HepG2 (cell line): Measurements from ENCODE around the gene PCBP4. TPM values are rescaled to one million over a fixed set of nuclear protein-coding genes. Genes with fewer than 3 reads are reported as not detected.

Source experiments
- CENPBD1 ChIP-seq: sonication (generic); formaldehyde crosslinking; IDR thresholded peaks from 2 replicates; pipeline ENCODE4 v1.8.0; 2022; ENCODE audit warnings: missing genetic modification reagents, low read depth, mild to moderate bottlenecking, borderline replicate concordance
- E2F2 ChIP-seq: sonication (generic); formaldehyde crosslinking; IDR thresholded peaks from 2 replicates; pipeline ENCODE4 v1.4.0; 2020; ENCODE audit warnings: missing genetic modification reagents, borderline replicate concordance
- NCOA2 ChIP-seq: sonication (generic); formaldehyde crosslinking; IDR thresholded peaks from 2 replicates; pipeline ENCODE4 v1.8.0; 2022; ENCODE audit warnings: inconsistent platforms
- REST ChIP-seq, 2 experiments: IDR thresholded peaks; 2 replicates each; pipeline ENCODE4 v1.6.1; 2011 to 2012; ENCODE audit warnings: low read length in 2 of 2, borderline replicate concordance in 1 of 2, low read depth in 1 of 2, mild to moderate bottlenecking in 1 of 2, moderate library complexity in 1 of 2
- SNAPC5 ChIP-seq: sonication (generic); formaldehyde crosslinking; IDR thresholded peaks from 2 replicates; pipeline ENCODE4 v1.8.1; 2023; ENCODE audit warnings: mild to moderate bottlenecking, missing genetic modification reagents, borderline replicate concordance
- SOX5 ChIP-seq: IDR thresholded peaks from 2 replicates; pipeline ENCODE4 v1.6.1; 2016; ENCODE audit warnings: borderline replicate concordance
- TRIM24 ChIP-seq: sonication (generic); formaldehyde crosslinking; IDR thresholded peaks from 2 replicates; pipeline ENCODE4 v1.8.0; 2022; ENCODE audit warnings: mild to moderate bottlenecking, missing genetic modification reagents
- ZBTB43 ChIP-seq: sonication (generic); formaldehyde crosslinking; conservative IDR thresholded peaks from 2 replicates; pipeline ENCODE4 v1.4.0; 2020; ENCODE audit warnings: missing genetic modification reagents
- ZNF12 ChIP-seq: sonication (generic); formaldehyde crosslinking; IDR thresholded peaks from 2 replicates; pipeline ENCODE4 v1.5.0; 2020; ENCODE audit warnings: missing genetic modification reagents
- ZNF354B ChIP-seq: sonication (generic); formaldehyde crosslinking; IDR thresholded peaks from 2 replicates; pipeline ENCODE4 v1.8.0; 2022; ENCODE audit warnings: mild to moderate bottlenecking, missing genetic modification reagents
- ZNF382 ChIP-seq: sonication (generic); formaldehyde crosslinking; IDR thresholded peaks from 2 replicates; pipeline ENCODE4 v1.5.0; 2020; ENCODE audit warnings: missing genetic modification reagents, mild to moderate bottlenecking, borderline replicate concordance
- ZNF513 ChIP-seq: sonication (generic); formaldehyde crosslinking; conservative IDR thresholded peaks from 2 replicates; pipeline ENCODE4 v1.5.0; 2020; ENCODE audit warnings: missing genetic modification reagents
- ZNF562 ChIP-seq: sonication (generic); formaldehyde crosslinking; IDR thresholded peaks from 2 replicates; pipeline ENCODE4 v1.8.0; 2022; ENCODE audit warnings: missing genetic modification reagents, borderline replicate concordance
- ZNF629 ChIP-seq: sonication (generic); formaldehyde crosslinking; conservative IDR thresholded peaks from 2 replicates; pipeline ENCODE4 v1.5.0; 2020; ENCODE audit warnings: missing genetic modification reagents
- ZNF687 ChIP-seq: sonication (generic); formaldehyde crosslinking; IDR thresholded peaks from 2 replicates; pipeline ENCODE4 v1.5.1; 2020; ENCODE audit warnings: mild to moderate bottlenecking, missing genetic modification reagents, moderate library complexity
- polyA plus RNA-seq, 8 experiments: library from polyadenylated mRNA; depleted of rRNA in 3 of 8; stranded (reverse) in 7 of 8; unstranded in 1 of 8; fragments of >200 nt; fragmentation: Illumina TruSeq in 4 of 8; extraction: Trizol in 4 of 8; gene quantifications; 2 replicates each; pipeline versions ENCODE4 v1.2.1 to v1.2.3, GENCODE V29; 2011 to 2016; ENCODE audit warnings: low read depth in 4 of 8, missing spikeins in 1 of 8, mixed read lengths in 1 of 8; ENCODE audit not compliant: insufficient read depth in 1 of 8
- total RNA-seq, 5 experiments: library from RNA; depleted of rRNA; stranded (reverse); fragments of >200 nt; fragmentation: Illumina TruSeq; extraction: Trizol; gene quantifications; 2 replicates each; pipeline ENCODE4 v1.2.3, GENCODE V29; 2016; ENCODE audit warnings: low read depth in 1 of 5

Gene PCBP4
- total and polyA plus RNA-seq, 2 of the 13 experiments (the other 11 are each of a cell fraction or from before 2014, with no cell fraction given): 36.8 to 51.3 TPM

- TF ChIP-seq CENPBD1 (CRISPR knock-in tag) (no peak), ZNF354B (CRISPR knock-in tag) (no peak), REST (IDR thresholded peaks at IDR 0.05; ENCODE audit: borderline replicate concordance in 1 of 2, low read depth in 1 of 2, low read length in 2 of 2) (no peak), SOX5 (CRISPR knock-in tag) (no peak), ZNF382 (CRISPR knock-in tag) (no peak), NCOA2 (CRISPR knock-in tag) (no peak), ZNF513 (CRISPR knock-in tag) (no peak), ZBTB43 (CRISPR knock-in tag) (no peak), ZNF629 (peak; percentile 83), ZNF687 (peak; percentile 45; the same call in 1 of the 2 replicates), E2F2 (CRISPR knock-in tag) (no peak), TRIM24 (CRISPR knock-in tag) (no peak), ZNF12 (CRISPR knock-in tag) (no peak), ZNF562 (CRISPR knock-in tag) (no peak), SNAPC5 (CRISPR knock-in tag) (no peak)
Observed at GRCh38 chr3:51983578-51984268, 16.5 kb upstream of the PCBP4 start (continued).
